ENCODE data around the gene SLC15A4. TPM values are rescaled to one million over a fixed set of nuclear protein-coding genes. Genes with fewer than 3 reads are reported as not detected.

Gene SLC15A4
- total RNA-seq, 1 experiment from 2014 or later = 21.6 TPM

GRCh38 chr12:128800606-128801005 is 23.2 kb downstream of the SLC15A4 start:
- H2AFZ ChIP-seq (ENCODE audit: low read length) = no peak overlapping the region
- H2BK5ac ChIP-seq (ENCODE audit: insufficient read length, low read length) = no peak overlapping the region
- no peak overlapping the region for H2BK20ac ChIP-seq (ENCODE audit: low read depth, low read length, poor library complexity, severe bottlenecking)
- Mint-ChIP-seq H3K36me3 (ENCODE audit: insufficient read depth in 1 of 3, low read depth in 3 of 3) (peaks cover 30 to 78% (median 78%) of the 10 kb centered on the region in 3 experiments), H3K4me3 (no peak overlapping the region), H3K27me3 (ENCODE audit: low read depth) (peaks cover 1% of the 10 kb centered on the region; the same call in 1 of the 2 replicates), H3K27ac (no peak overlapping the region; a peak in 1 of 7 replicates), H3K4me1 (peaks cover 14 to 27% of the 10 kb centered on the region in 2 experiments), H3K9me3 (no peaks in the 10 kb centered on the region)
- H3K56ac ChIP-seq (ENCODE audit: insufficient read length, low read depth, low read length) = no peak overlapping the region
- H3K9me3 ChIP-seq (ENCODE audit: control insufficient read depth, low read depth, low read length) = no peaks in the 10 kb centered on the region
- H4K91ac ChIP-seq (ENCODE audit: insufficient read length, low read depth, low read length) = no peak overlapping the region
- no peak overlapping the region for H3K18ac ChIP-seq (ENCODE audit: insufficient read length, low read depth, low read length)
- no peak overlapping the region for H3K4me2 ChIP-seq (ENCODE audit: insufficient read depth, insufficient read length, low read length)
- H3K4me1 ChIP-seq (ENCODE audit: insufficient read depth, low read length) = no peaks in the 10 kb centered on the region
- H3K9ac ChIP-seq (ENCODE audit: extremely low read depth, insufficient read length, low read length) = no peak overlapping the region
- no peak overlapping the region for H3K27ac ChIP-seq (ENCODE audit: insufficient read length, low read depth, low read length)
- H4K5ac ChIP-seq (ENCODE audit: insufficient read length, low read depth, low read length) = no peak overlapping the region
- no peak overlapping the region for H2AK5ac ChIP-seq (ENCODE audit: insufficient read length, low read length)
- H3T11ph ChIP-seq (ENCODE audit: low read length) = no peak overlapping the region
- no peaks in the 10 kb centered on the region for H4K20me1 ChIP-seq (ENCODE audit: control insufficient read depth, insufficient read depth, insufficient read length)
- no peaks in the 10 kb centered on the region for H3K23me2 ChIP-seq (ENCODE audit: insufficient read length, low read depth, low read length, poor library complexity, severe bottlenecking)
- H2BK120ac ChIP-seq (ENCODE audit: low read depth, low read length, poor library complexity, severe bottlenecking) = no peak overlapping the region
- no peak overlapping the region for H3K4ac ChIP-seq (ENCODE audit: low read depth, low read length)
- H2BK12ac ChIP-seq (ENCODE audit: insufficient read length, low read depth, low read length) = no peak overlapping the region
- no peak overlapping the region for H3K14ac ChIP-seq (ENCODE audit: insufficient read depth, low read length)
- no peak overlapping the region for H3K23ac ChIP-seq (ENCODE audit: insufficient read length, low read depth, low read length)
- peaks cover 5% of the 10 kb centered on the region for H3K79me1 ChIP-seq (ENCODE audit: insufficient read depth, low read depth, low read length, poor library complexity, severe bottlenecking)
- no peaks in the 10 kb centered on the region for H3K27me3 ChIP-seq (ENCODE audit: insufficient read depth, low read length)
- no peak overlapping the region for H4K8ac ChIP-seq (replicated peaks; ENCODE audit: insufficient read length, low read depth, low read length)
- H2BK15ac ChIP-seq (ENCODE audit: low read depth, low read length) = no peak overlapping the region
- H3K79me2 ChIP-seq (ENCODE audit: insufficient read depth, low read length) = peaks cover 4% of the 10 kb centered on the region; the same call in 1 of the 2 replicates
- WGBS (ENCODE audit: extremely low coverage, insufficient read length, low lambda C conversion rate) = no CpG with 5 or more reads among the region's 14 CpGs
- no peak for TF ChIP-seq CTCF (conservative IDR thresholded peaks at IDR 0.05)
- DNase-seq = no peak
